SK-N-SH (cell line): ENCODE data around the gene INPP5A. TPM values are rescaled to one million over a fixed set of nuclear protein-coding genes. Genes with fewer than 3 reads are reported as not detected.

Experiments
- CTCF ChIA-PET: fragments of 300-600, 350-600 bp; formaldehyde crosslinking; extraction: SDS; loops from one replicate; lab custom pipeline; 2021; lab: Yijun Ruan, JAX
- POLR2A ChIA-PET: fragments of 350-600 bp; sonication (Branson Sonifier 250); formaldehyde crosslinking; extraction: SDS; loops from one replicate; lab custom pipeline; 2020; ENCODE audit warnings: antibody characterized with exemption, inconsistent platforms; lab: Yijun Ruan, JAX
- DNase-seq: peaks from one replicate; pipeline ENCODE4 v3.0.0; 2012
- H2AFZ ChIP-seq: fragments of 200-600 bp; sonication (generic); 2 replicates; pipeline ENCODE4 v1.8.1; 2016; ENCODE audit warnings: antibody characterized with exemption, mild to moderate bottlenecking, low read depth
- H3F3A ChIP-seq: fragments of 200-600 bp; sonication (generic); replicated peaks from 2 replicates; pipeline ENCODE3; 2016; ENCODE audit warnings: antibody characterized with exemption, mild to moderate bottlenecking; ENCODE audit not compliant: insufficient read depth
- H3K27ac ChIP-seq, 2 experiments: fragments of 200-500 bp in 1 of 2; fragments of 200-600 bp in 1 of 2; sonication (Bioruptor generic) in 1 of 2; sonication (generic), shearing (Covaris generic) in 1 of 2; 2 replicates each; pipeline versions ENCODE4 v1.5.1 to v1.6.1; 2014 to 2016; ENCODE audit warnings: low read depth in 2 of 2, inconsistent platforms in 1 of 2, low read length in 1 of 2, mild to moderate bottlenecking in 1 of 2, mixed read lengths in 1 of 2
- H3K27me3 ChIP-seq: fragments of 200-600 bp; sonication (generic), shearing (Covaris generic); 2 replicates; pipeline ENCODE4 v1.6.1; 2016; ENCODE audit warnings: mixed run types; ENCODE audit not compliant: insufficient read depth
- H3K36me3 ChIP-seq, 2 experiments: fragments of 200-500 bp in 1 of 2; fragments of 200-600 bp in 1 of 2; sonication (Bioruptor generic) in 1 of 2; sonication (generic) in 1 of 2; replicated peaks in 1 of 2; 2 replicates each; pipeline versions ENCODE3 to v1.5.1; 2014 to 2016; ENCODE audit warnings: low read length in 1 of 2, mild to moderate bottlenecking in 1 of 2; ENCODE audit not compliant: insufficient read depth in 2 of 2, control insufficient read depth in 1 of 2
- H3K4me1 ChIP-seq, 2 experiments: fragments of 200-500 bp in 1 of 2; fragments of 200-600 bp in 1 of 2; sonication (Bioruptor generic) in 1 of 2; sonication (generic), shearing (Covaris generic) in 1 of 2; 2 replicates each; pipeline versions ENCODE4 v1.5.1 to v1.6.1; 2014 to 2016; ENCODE audit warnings: low read depth in 1 of 2, low read length in 1 of 2, mixed run types in 1 of 2; ENCODE audit not compliant: insufficient read depth in 2 of 2, control insufficient read depth in 1 of 2
- H3K4me2 ChIP-seq: fragments of 200-600 bp; sonication (generic), shearing (Covaris generic); 2 replicates; pipeline ENCODE4 v1.6.1; 2017; ENCODE audit warnings: mixed run types
- H3K4me3 ChIP-seq, 2 experiments: fragments of 200-500 bp in 1 of 2; fragments of 200-600 bp in 1 of 2; sonication (Bioruptor generic) in 1 of 2; sonication (generic), shearing (Covaris generic) in 1 of 2; 2 replicates each; pipeline versions ENCODE4 v1.5.1 to v1.8.1; 2014 to 2016; ENCODE audit warnings: low read depth in 2 of 2, inconsistent platforms in 1 of 2, low read length in 1 of 2, mild to moderate bottlenecking in 1 of 2, mixed read lengths in 1 of 2, moderate library complexity in 1 of 2
- H3K79me2 ChIP-seq: fragments of 200-600 bp; sonication (generic); 2 replicates; pipeline ENCODE4 v1.8.1; 2017; ENCODE audit warnings: mild to moderate bottlenecking; ENCODE audit not compliant: insufficient read depth
- H3K9ac ChIP-seq: fragments of 200-600 bp; sonication (generic); 2 replicates; pipeline ENCODE4 v1.6.1; 2017; ENCODE audit warnings: mixed run types
- H3K9me2 ChIP-seq: fragments of 200-600 bp; sonication (generic); 2 replicates; pipeline ENCODE4 v1.6.1; 2017; ENCODE audit warnings: mixed run types
- H3K9me3 ChIP-seq: fragments of 200-600 bp; sonication (generic); 2 replicates; pipeline ENCODE4 v1.6.1; 2017; ENCODE audit warnings: mixed run types, mild to moderate bottlenecking, moderate library complexity
- H4K20me1 ChIP-seq: fragments of 200-600 bp; sonication (generic); 2 replicates; pipeline ENCODE4 v1.6.1; 2017; ENCODE audit warnings: mild to moderate bottlenecking, mixed run types; ENCODE audit not compliant: insufficient read depth
- CHD2 ChIP-seq: fragments of 150-350 bp; IDR thresholded peaks from 2 replicates; pipeline ENCODE4 v1.6.1; 2018; ENCODE audit warnings: low read length; ENCODE audit not compliant: partially characterized antibody
- ELF1 ChIP-seq: IDR thresholded peaks from 2 replicates; pipeline ENCODE4 v1.4.0; 2012
- EP300 ChIP-seq, 2 experiments: IDR thresholded peaks; 2 replicates each; pipeline versions ENCODE4 v1.4.0 to v1.6.1; 2012; ENCODE audit warnings: borderline replicate concordance in 1 of 2, low read depth in 1 of 2, low read length in 1 of 2
- EZH2phosphoT487 ChIP-seq: fragments of 200-600 bp; sonication (generic); IDR thresholded peaks from 2 replicates; pipeline ENCODE4 v1.6.1; 2017; ENCODE audit warnings: low read depth, mixed run types, mild to moderate bottlenecking, antibody characterized with exemption, moderate library complexity, borderline replicate concordance
- FOSL2 ChIP-seq: IDR thresholded peaks from 2 replicates; pipeline ENCODE4 v1.4.0; 2012; ENCODE audit warnings: low read depth, mild to moderate bottlenecking, moderate library complexity, borderline replicate concordance
- FOXM1 ChIP-seq: IDR thresholded peaks from 2 replicates; pipeline ENCODE4 v1.4.0; 2012; ENCODE audit warnings: low read depth, mild to moderate bottlenecking
- GATA2 ChIP-seq: sonication (generic); formaldehyde crosslinking; IDR thresholded peaks from 2 replicates; pipeline ENCODE4 v1.5.0; 2020; ENCODE audit warnings: mild to moderate bottlenecking, missing genetic modification reagents
- JUND ChIP-seq: IDR thresholded peaks from 2 replicates; pipeline ENCODE4 v1.4.0; 2012
- MEF2A ChIP-seq: IDR thresholded peaks from 2 replicates; pipeline ENCODE4 v1.4.0; 2012; ENCODE audit warnings: low read depth, borderline replicate concordance
- POLR2AphosphoS5 ChIP-seq: IDR thresholded peaks from 2 replicates; pipeline ENCODE4 v1.6.1; 2012; ENCODE audit warnings: low read depth, low read length
- RAD21 ChIP-seq: IDR thresholded peaks from 2 replicates; pipeline ENCODE4 v1.6.1; 2012; ENCODE audit warnings: mild to moderate bottlenecking, low read length
- RCOR1 ChIP-seq: fragments of 150-350 bp; IDR thresholded peaks from 2 replicates; pipeline ENCODE4 v1.6.1; 2017; ENCODE audit warnings: antibody characterized with exemption, low read length
- SMC3 ChIP-seq: IDR thresholded peaks from 2 replicates; pipeline ENCODE4 v1.6.1; 2012; ENCODE audit warnings: low read depth, low read length, improper control_type of control experiment
- TCF12 ChIP-seq: IDR thresholded peaks from 2 replicates; pipeline ENCODE4 v1.4.0; 2012
- TEAD4 ChIP-seq: IDR thresholded peaks from 2 replicates; pipeline ENCODE4 v1.4.0; 2012; ENCODE audit warnings: mild to moderate bottlenecking, borderline replicate concordance; ENCODE audit not compliant: insufficient read depth
- WGBS: methylation state at CpG from one replicate; pipeline ENCODE4 v1.1.6; 2017; ENCODE audit warnings: low lambda C conversion rate; 5-methylcytosine and 5-hydroxymethylcytosine counted together
- polyA plus RNA-seq, 3 experiments: library from polyadenylated mRNA; depleted of rRNA; stranded (reverse); fragments of >200 nt; gene quantifications; 2 replicates each; pipeline ENCODE4 v1.2.3, GENCODE V29; 2012
- TF ChIP-seq, protein P1 (sequence below): IDR thresholded peaks from 2 replicates; pipeline ENCODE4 v1.6.1; 2012; ENCODE audit warnings: mild to moderate bottlenecking, low read depth, low read length, moderate library complexity
- TF ChIP-seq, protein P2 (sequence below): fragments of 150-350 bp; IDR thresholded peaks from 2 replicates; pipeline ENCODE4 v1.6.1; 2016; ENCODE audit warnings: mild to moderate bottlenecking, low read depth, low read length
- TF ChIP-seq, protein P3 (sequence below): IDR thresholded peaks from 2 replicates; pipeline ENCODE4 v1.4.0; 2012; ENCODE audit warnings: low read depth, borderline replicate concordance
- TF ChIP-seq, protein P4 (sequence below): IDR thresholded peaks from 2 replicates; pipeline ENCODE4; 2012
- TF ChIP-seq, protein P5 (sequence below): fragments of 200-600 bp; sonication (generic); IDR thresholded peaks from 2 replicates; pipeline ENCODE4 v1.6.1; 2017; ENCODE audit warnings: antibody characterized with exemption, mild to moderate bottlenecking, moderate library complexity

The INPP5A gene
- polyA plus RNA-seq, 1 of the 3 experiments (the other 2 are of a cell fraction) = 12.0 TPM

DNA sequence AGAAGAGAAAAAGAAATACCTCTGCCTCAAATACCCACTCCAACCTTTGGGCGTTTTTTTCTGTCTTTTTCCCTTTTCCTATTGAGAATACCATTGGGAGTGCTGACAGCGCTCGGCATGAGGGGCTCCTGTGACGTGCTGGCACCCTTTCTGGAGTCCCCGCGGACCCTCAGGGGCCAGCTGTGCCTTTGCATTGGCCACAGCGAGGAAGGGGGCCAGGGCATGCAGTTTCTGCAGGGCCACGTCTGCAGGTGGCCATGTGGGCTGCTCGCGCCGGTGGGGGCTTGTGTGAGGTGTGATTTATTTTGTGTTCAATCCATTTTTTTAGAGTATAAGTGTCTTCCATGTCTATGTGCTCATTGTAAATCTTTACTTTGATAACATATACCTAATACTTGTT is 57.4 kb downstream of the INPP5A start:
- H3K79me2 ChIP-seq = peaks cover 58% of the 10 kb centered on the region
- POLR2A ChIA-PET = no interaction called here

More for the DNA sequence above, 57.4 kb downstream of the INPP5A start:
- peaks cover 12% of the 10 kb centered on the region; the same call in 1 of the 2 replicates for H4K20me1 ChIP-seq
- no peak overlapping the region for H2AFZ ChIP-seq
- H3K4me1 ChIP-seq = no peaks in the 10 kb centered on the region; a peak in 1 of 4 replicates
- TF ChIP-seq FOXM1 (no peak), EP300 (IDR thresholded peaks at IDR 0.05; ENCODE audit: borderline replicate concordance in 1 of 2, low read depth in 1 of 2, low read length in 1 of 2) (no peak), ELF1 (no peak), EZH2phosphoT487 (no peak), SMC3 (no peak), TCF12 (no peak), RAD21 (no peak), MEF2A (no peak), RCOR1 (no peak), CHD2 (no peak), FOSL2 (no peak), POLR2AphosphoS5 (no peak), GATA2 (CRISPR knock-in tag) (no peak), TEAD4 (no peak), JUND (no peak)
- TF ChIP-seq, protein P1, sequence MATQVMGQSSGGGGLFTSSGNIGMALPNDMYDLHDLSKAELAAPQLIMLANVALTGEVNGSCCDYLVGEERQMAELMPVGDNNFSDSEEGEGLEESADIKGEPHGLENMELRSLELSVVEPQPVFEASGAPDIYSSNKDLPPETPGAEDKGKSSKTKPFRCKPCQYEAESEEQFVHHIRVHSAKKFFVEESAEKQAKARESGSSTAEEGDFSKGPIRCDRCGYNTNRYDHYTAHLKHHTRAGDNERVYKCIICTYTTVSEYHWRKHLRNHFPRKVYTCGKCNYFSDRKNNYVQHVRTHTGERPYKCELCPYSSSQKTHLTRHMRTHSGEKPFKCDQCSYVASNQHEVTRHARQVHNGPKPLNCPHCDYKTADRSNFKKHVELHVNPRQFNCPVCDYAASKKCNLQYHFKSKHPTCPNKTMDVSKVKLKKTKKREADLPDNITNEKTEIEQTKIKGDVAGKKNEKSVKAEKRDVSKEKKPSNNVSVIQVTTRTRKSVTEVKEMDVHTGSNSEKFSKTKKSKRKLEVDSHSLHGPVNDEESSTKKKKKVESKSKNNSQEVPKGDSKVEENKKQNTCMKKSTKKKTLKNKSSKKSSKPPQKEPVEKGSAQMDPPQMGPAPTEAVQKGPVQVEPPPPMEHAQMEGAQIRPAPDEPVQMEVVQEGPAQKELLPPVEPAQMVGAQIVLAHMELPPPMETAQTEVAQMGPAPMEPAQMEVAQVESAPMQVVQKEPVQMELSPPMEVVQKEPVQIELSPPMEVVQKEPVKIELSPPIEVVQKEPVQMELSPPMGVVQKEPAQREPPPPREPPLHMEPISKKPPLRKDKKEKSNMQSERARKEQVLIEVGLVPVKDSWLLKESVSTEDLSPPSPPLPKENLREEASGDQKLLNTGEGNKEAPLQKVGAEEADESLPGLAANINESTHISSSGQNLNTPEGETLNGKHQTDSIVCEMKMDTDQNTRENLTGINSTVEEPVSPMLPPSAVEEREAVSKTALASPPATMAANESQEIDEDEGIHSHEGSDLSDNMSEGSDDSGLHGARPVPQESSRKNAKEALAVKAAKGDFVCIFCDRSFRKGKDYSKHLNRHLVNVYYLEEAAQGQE = no peak
- TF ChIP-seq, protein P2, sequence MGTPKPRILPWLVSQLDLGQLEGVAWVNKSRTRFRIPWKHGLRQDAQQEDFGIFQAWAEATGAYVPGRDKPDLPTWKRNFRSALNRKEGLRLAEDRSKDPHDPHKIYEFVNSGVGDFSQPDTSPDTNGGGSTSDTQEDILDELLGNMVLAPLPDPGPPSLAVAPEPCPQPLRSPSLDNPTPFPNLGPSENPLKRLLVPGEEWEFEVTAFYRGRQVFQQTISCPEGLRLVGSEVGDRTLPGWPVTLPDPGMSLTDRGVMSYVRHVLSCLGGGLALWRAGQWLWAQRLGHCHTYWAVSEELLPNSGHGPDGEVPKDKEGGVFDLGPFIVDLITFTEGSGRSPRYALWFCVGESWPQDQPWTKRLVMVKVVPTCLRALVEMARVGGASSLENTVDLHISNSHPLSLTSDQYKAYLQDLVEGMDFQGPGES = no peak
- TF ChIP-seq, protein P3, sequence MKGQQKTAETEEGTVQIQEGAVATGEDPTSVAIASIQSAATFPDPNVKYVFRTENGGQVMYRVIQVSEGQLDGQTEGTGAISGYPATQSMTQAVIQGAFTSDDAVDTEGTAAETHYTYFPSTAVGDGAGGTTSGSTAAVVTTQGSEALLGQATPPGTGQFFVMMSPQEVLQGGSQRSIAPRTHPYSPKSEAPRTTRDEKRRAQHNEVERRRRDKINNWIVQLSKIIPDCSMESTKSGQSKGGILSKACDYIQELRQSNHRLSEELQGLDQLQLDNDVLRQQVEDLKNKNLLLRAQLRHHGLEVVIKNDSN = no peak
- TF ChIP-seq, protein P4, sequence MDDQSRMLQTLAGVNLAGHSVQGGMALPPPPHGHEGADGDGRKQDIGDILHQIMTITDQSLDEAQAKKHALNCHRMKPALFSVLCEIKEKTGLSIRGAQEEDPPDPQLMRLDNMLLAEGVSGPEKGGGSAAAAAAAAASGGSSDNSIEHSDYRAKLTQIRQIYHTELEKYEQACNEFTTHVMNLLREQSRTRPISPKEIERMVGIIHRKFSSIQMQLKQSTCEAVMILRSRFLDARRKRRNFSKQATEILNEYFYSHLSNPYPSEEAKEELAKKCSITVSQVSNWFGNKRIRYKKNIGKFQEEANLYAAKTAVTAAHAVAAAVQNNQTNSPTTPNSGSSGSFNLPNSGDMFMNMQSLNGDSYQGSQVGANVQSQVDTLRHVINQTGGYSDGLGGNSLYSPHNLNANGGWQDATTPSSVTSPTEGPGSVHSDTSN = no peak
- TF ChIP-seq, protein P5, sequence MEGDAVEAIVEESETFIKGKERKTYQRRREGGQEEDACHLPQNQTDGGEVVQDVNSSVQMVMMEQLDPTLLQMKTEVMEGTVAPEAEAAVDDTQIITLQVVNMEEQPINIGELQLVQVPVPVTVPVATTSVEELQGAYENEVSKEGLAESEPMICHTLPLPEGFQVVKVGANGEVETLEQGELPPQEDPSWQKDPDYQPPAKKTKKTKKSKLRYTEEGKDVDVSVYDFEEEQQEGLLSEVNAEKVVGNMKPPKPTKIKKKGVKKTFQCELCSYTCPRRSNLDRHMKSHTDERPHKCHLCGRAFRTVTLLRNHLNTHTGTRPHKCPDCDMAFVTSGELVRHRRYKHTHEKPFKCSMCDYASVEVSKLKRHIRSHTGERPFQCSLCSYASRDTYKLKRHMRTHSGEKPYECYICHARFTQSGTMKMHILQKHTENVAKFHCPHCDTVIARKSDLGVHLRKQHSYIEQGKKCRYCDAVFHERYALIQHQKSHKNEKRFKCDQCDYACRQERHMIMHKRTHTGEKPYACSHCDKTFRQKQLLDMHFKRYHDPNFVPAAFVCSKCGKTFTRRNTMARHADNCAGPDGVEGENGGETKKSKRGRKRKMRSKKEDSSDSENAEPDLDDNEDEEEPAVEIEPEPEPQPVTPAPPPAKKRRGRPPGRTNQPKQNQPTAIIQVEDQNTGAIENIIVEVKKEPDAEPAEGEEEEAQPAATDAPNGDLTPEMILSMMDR = no peak
- TF ChIP-seq, all 33 proteins: peak for 0
- no peak overlapping the region for H3K4me3 ChIP-seq
- no peak overlapping the region for H3K4me2 ChIP-seq
- H3K36me3 ChIP-seq = no peaks in the 10 kb centered on the region
- WGBS = 81% methylated on average over 11 of the region's 11 CpGs
- H3F3A ChIP-seq = peaks cover 3% of the 10 kb centered on the region
- no peaks in the 10 kb centered on the region for H3K9me3 ChIP-seq
- CTCF ChIA-PET = no interaction called here
- no peak overlapping the region for H3K9ac ChIP-seq
- H3K27ac ChIP-seq = no peak overlapping the region
- no peak for DNase-seq
- no peaks in the 10 kb centered on the region for H3K27me3 ChIP-seq
- no peaks in the 10 kb centered on the region for H3K9me2 ChIP-seq
